GM19328 (cell line): ENCODE measurements around the gene CD40.

Experiments
- ATAC-seq: cut with Tn5 transposase; IDR thresholded peaks from one replicate; pipeline ENCODE4 v1.9.1; 2021; ENCODE audit warnings: mild to moderate bottlenecking, moderate library complexity; ENCODE audit not compliant: unreplicated experiment

The CD40 gene

GRCh38 chr20:46169245-46170171, 51.4 kb downstream of the CD40 start:
- no peak for ATAC-seq

GRCh38 chr20:46171476-46171875, 53.4 kb downstream of the CD40 start:
- ATAC-seq, result no peak

- no peak for ATAC-seq
Measured at GRCh38 chr20:46171909-46172308, 53.8 kb downstream of the CD40 start.

- ATAC-seq, result no peak
Measured at GRCh38 chr20:46172455-46172854, 54.3 kb downstream of the CD40 start.

GRCh38 chr20:46172961-46173536, 54.9 kb downstream of the CD40 start:
- ATAC-seq, result no peak

GRCh38 chr20:46173652-46174468, 55.7 kb downstream of the CD40 start:
- ATAC-seq, result no peak

GRCh38 chr20:46174469-46175126, 56.5 kb downstream of the CD40 start:
- no peak for ATAC-seq

GRCh38 chr20:46175127-46175494, 57.0 kb downstream of the CD40 start:
- no peak for ATAC-seq

GRCh38 chr20:46176739-46177378, 58.7 kb downstream of the CD40 start:
- ATAC-seq, result no peak

- ATAC-seq, result no peak
Measured at GRCh38 chr20:46177768-46178167, 59.7 kb downstream of the CD40 start.

GRCh38 chr20:46178891-46179290, 60.8 kb downstream of the CD40 start:
- ATAC-seq, result no peak
